ENCODE data around the gene KIF23. TPM values are rescaled to one million over a fixed set of nuclear protein-coding genes. Genes with fewer than 3 reads are reported as not detected.

The KIF23 gene
- total and polyA plus RNA-seq, 2 donors (not counting 1 experiment from before 2014, with no cell fraction given) = 16.5 to 19.4 TPM

- no peak for TF ChIP-seq EZH2 (IDR thresholded peaks at IDR 0.05; ENCODE audit: low read length, missing control alignments)
- no peak for TF ChIP-seq CTCF (conservative IDR thresholded peaks at IDR 0.05 in 1 of 2, IDR thresholded peaks at IDR 0.05 in 1 of 2; ENCODE audit: low read depth in 1 of 2, low read length in 2 of 2)
- Histone ChIP-seq H3K9me3 (ENCODE audit: control insufficient read depth, insufficient read depth, low read depth, low read length) (no peaks in the 10 kb centered on the region), H3K4me1 (ENCODE audit: control insufficient read depth, extremely low read depth, insufficient read depth, low read length) (no peaks in the 10 kb centered on the region), H2AFZ (ENCODE audit: low read length) (no peak overlapping the region), H3K36me3 (ENCODE audit: control insufficient read depth, insufficient read depth, low read length) (no peaks in the 10 kb centered on the region), H3K4me2 (ENCODE audit: extremely low read depth, insufficient read depth, low read length) (no peak overlapping the region), H3K9ac (ENCODE audit: insufficient read depth, low read length) (no peak overlapping the region), H4K20me1 (ENCODE audit: control insufficient read depth, extremely low read depth, insufficient read depth, low read length) (no peaks in the 10 kb centered on the region), H3K79me2 (ENCODE audit: control insufficient read depth, insufficient read depth, low read length) (no peaks in the 10 kb centered on the region), H3K4me3 (replicated peaks in 1 of 4; ENCODE audit: control extremely low read depth in 1 of 4, insufficient read depth in 1 of 4, low read depth in 3 of 4, low read length in 4 of 4) (no peak overlapping the region), H3K27ac (ENCODE audit: insufficient read depth, low read length) (no peak overlapping the region), H3K27me3 (ENCODE audit: control insufficient read depth, insufficient read depth, low read length) (peaks cover 22% of the 10 kb centered on the region)
- DNase-seq (ENCODE audit: low read depth in 2 of 2) = no peak
These were observed 79.3 kb downstream of the KIF23 start for GRCh38 chr15:69493406-69493805.

DNA sequence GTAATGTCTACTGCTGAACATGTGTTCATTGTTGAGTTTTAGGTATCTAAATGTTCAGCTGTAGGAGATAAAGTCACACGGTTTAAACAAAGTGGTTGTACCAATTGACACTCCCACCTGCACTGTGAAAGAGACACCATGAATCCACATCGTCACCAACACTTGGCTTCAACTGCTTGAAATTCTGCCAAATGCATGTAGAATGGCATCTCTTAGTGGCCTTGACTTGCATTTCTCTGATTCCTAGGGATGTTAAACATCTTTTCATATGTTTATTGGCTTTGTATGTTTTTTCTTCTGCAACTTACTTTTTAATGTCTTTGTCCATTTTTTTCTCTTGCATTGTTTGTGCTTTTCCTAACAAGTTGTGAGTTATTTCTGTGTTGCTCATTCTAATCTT lies 81.9 kb downstream of the KIF23 start:
- Histone ChIP-seq H2AFZ (ENCODE audit: low read length) (no peak overlapping the region), H3K27me3 (ENCODE audit: control insufficient read depth, insufficient read depth, low read length) (peaks cover 7% of the 10 kb centered on the region), H3K36me3 (ENCODE audit: control insufficient read depth, insufficient read depth, low read length) (no peaks in the 10 kb centered on the region), H3K9me3 (ENCODE audit: control insufficient read depth, insufficient read depth, low read depth, low read length) (no peaks in the 10 kb centered on the region), H3K79me2 (ENCODE audit: control insufficient read depth, insufficient read depth, low read length) (no peaks in the 10 kb centered on the region), H3K9ac (ENCODE audit: insufficient read depth, low read length) (no peak overlapping the region), H3K27ac (ENCODE audit: insufficient read depth, low read length) (no peak overlapping the region), H4K20me1 (ENCODE audit: control insufficient read depth, extremely low read depth, insufficient read depth, low read length) (no peaks in the 10 kb centered on the region), H3K4me1 (ENCODE audit: control insufficient read depth, extremely low read depth, insufficient read depth, low read length) (no peaks in the 10 kb centered on the region), H3K4me3 (replicated peaks in 1 of 4; ENCODE audit: control extremely low read depth in 1 of 4, insufficient read depth in 1 of 4, low read depth in 3 of 4, low read length in 4 of 4) (no peak overlapping the region), H3K4me2 (ENCODE audit: extremely low read depth, insufficient read depth, low read length) (no peak overlapping the region)
- no peak for DNase-seq (ENCODE audit: low read depth in 2 of 2)
- TF ChIP-seq CTCF (conservative IDR thresholded peaks at IDR 0.05 in 1 of 2, IDR thresholded peaks at IDR 0.05 in 1 of 2; ENCODE audit: low read depth in 1 of 2, low read length in 2 of 2) (no peak), EZH2 (IDR thresholded peaks at IDR 0.05; ENCODE audit: low read length, missing control alignments) (no peak)

GRCh38 chr15:69497076-69497475 lies 82.9 kb downstream of the KIF23 start:
- H3K9ac ChIP-seq (ENCODE audit: insufficient read depth, low read length) = no peak overlapping the region
- no peaks in the 10 kb centered on the region for H3K36me3 ChIP-seq (ENCODE audit: control insufficient read depth, insufficient read depth, low read length)
- H3K79me2 ChIP-seq (ENCODE audit: control insufficient read depth, insufficient read depth, low read length) = no peaks in the 10 kb centered on the region
- peaks cover 4% of the 10 kb centered on the region for H3K27me3 ChIP-seq (ENCODE audit: control insufficient read depth, insufficient read depth, low read length)
- H4K20me1 ChIP-seq (ENCODE audit: control insufficient read depth, extremely low read depth, insufficient read depth, low read length) = no peaks in the 10 kb centered on the region
- H3K4me1 ChIP-seq (ENCODE audit: control insufficient read depth, extremely low read depth, insufficient read depth, low read length) = no peaks in the 10 kb centered on the region
- no peak for DNase-seq (ENCODE audit: low read depth in 2 of 2)
- H3K27ac ChIP-seq (ENCODE audit: insufficient read depth, low read length) = no peak overlapping the region
- H3K4me3 ChIP-seq (replicated peaks in 1 of 4; ENCODE audit: control extremely low read depth in 1 of 4, insufficient read depth in 1 of 4, low read depth in 3 of 4, low read length in 4 of 4) = no peak overlapping the region
- H2AFZ ChIP-seq (ENCODE audit: low read length) = no peak overlapping the region
- no peaks in the 10 kb centered on the region for H3K9me3 ChIP-seq (ENCODE audit: control insufficient read depth, insufficient read depth, low read depth, low read length)
- no peak for TF ChIP-seq EZH2 (IDR thresholded peaks at IDR 0.05; ENCODE audit: low read length, missing control alignments)
- TF ChIP-seq CTCF (conservative IDR thresholded peaks at IDR 0.05 in 1 of 2, IDR thresholded peaks at IDR 0.05 in 1 of 2; ENCODE audit: low read depth in 1 of 2, low read length in 2 of 2) = no peak
- no peak overlapping the region for H3K4me2 ChIP-seq (ENCODE audit: extremely low read depth, insufficient read depth, low read length)

Measured in fibroblast of lung (primary cell).